Sigmoid colon (tissue), 4 donors: ENCODE results near the gene SP140L.

Experiments used
- EP300 ChIP-seq, 4 donors: sonication (generic); formaldehyde crosslinking; IDR thresholded peaks; one replicate each; pipeline ENCODE4 v1.6.1; 2017; ENCODE audit warnings: antibody characterized with exemption in 4 of 4
- POLR2A ChIP-seq, 2 donors: fragments of 450-650 bp; IDR thresholded peaks; one replicate each; pipeline ENCODE4 v1.6.1; 2016; ENCODE audit warnings: antibody characterized with exemption in 2 of 2, mild to moderate bottlenecking in 2 of 2, moderate library complexity in 2 of 2
- POLR2AphosphoS5 ChIP-seq, 4 donors: sonication (generic); formaldehyde crosslinking; IDR thresholded peaks; one replicate each; pipeline ENCODE4 v1.6.1; 2017; ENCODE audit warnings: antibody characterized with exemption in 4 of 4
- TF ChIP-seq, protein P1 (sequence below), 4 experiments: fragments of 450-650 bp in 3 of 4; fragments of 200-600 bp in 1 of 4; IDR thresholded peaks; one replicate each; pipeline ENCODE4 v1.5.1; 2016 to 2019; ENCODE audit warnings: antibody characterized with exemption in 4 of 4, mild to moderate bottlenecking in 3 of 4, moderate library complexity in 2 of 4

DNA sequence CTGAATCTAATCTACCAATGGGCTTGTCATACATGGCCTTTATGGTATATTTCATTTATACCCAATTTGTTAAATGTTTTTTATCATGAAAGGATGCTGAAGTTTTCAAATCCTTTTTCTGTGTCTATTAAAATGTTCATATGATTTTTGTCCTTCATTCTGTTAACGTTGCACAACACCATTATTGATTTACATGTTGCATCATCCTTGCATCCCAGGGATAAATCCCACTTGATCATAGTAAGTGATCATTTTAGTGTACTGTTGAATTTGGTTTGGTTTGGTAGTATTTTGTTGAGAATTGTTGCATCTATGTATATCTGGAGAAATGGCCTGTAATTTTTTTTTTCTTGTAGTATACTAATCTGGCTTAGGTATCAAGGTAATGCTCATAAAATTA, 98.4 kb downstream of the SP140L start:
- TF ChIP-seq POLR2A (IDR thresholded peaks at IDR 0.05) (no peak), POLR2AphosphoS5 (IDR thresholded peaks at IDR 0.05) (no peak), EP300 (IDR thresholded peaks at IDR 0.05) (no peak)
- TF ChIP-seq, protein P1, sequence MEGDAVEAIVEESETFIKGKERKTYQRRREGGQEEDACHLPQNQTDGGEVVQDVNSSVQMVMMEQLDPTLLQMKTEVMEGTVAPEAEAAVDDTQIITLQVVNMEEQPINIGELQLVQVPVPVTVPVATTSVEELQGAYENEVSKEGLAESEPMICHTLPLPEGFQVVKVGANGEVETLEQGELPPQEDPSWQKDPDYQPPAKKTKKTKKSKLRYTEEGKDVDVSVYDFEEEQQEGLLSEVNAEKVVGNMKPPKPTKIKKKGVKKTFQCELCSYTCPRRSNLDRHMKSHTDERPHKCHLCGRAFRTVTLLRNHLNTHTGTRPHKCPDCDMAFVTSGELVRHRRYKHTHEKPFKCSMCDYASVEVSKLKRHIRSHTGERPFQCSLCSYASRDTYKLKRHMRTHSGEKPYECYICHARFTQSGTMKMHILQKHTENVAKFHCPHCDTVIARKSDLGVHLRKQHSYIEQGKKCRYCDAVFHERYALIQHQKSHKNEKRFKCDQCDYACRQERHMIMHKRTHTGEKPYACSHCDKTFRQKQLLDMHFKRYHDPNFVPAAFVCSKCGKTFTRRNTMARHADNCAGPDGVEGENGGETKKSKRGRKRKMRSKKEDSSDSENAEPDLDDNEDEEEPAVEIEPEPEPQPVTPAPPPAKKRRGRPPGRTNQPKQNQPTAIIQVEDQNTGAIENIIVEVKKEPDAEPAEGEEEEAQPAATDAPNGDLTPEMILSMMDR (IDR thresholded peaks at IDR 0.05): no peak
